K562 (cell line): ENCODE results near the gene ADK. TPM values are rescaled to one million over a fixed set of nuclear protein-coding genes. Genes with fewer than 3 reads are reported as not detected.

Source experiments
- ATAC-seq: fragments of 200-7000 bp; cut with Tn5 transposase; 3 replicates; pipeline ENCODE4 v1.9.1; 2020; ENCODE audit warnings: moderate library complexity
- BruUV-seq: library from RNA; stranded (reverse); fragments of 400-500 nt; replicated peaks from 2 replicates; lab custom pipeline; 2021; lab: Mats Ljungman, UMichigan
- CTCF ChIA-PET: fragments of 300-600 bp; formaldehyde crosslinking; extraction: SDS; loops from one replicate; lab custom pipeline; 2021; ENCODE audit warnings: low intra/inter-chr PET ratio; lab: Yijun Ruan, JAX
- POLR2A ChIA-PET: fragments of 300-600, 350-650 bp; sonication (Branson Sonifier 250); formaldehyde crosslinking; extraction: SDS; loops from one replicate; lab custom pipeline; 2021; ENCODE audit warnings: antibody characterized with exemption, inconsistent platforms; lab: Yijun Ruan, JAX
- DNase-seq, 4 experiments: peaks; one replicate each; pipeline versions ENCODE4 v3.0.0 to v3.0.0-alpha.2; 2011 to 2018; ENCODE audit warnings: low spot score in 3 of 4, mixed read lengths in 3 of 4; ENCODE audit errors: extremely low read depth in 1 of 4
- FAIRE-seq: peaks from 2 replicates; lab custom pipeline; 2011; peaks lifted over from hg19 to GRCh38; lab: Jason Lieb, UNC
- H2AFZ ChIP-seq: 2 replicates; pipeline ENCODE4 v1.6.0; 2011; ENCODE audit warnings: low read depth, low read length, control low read depth, inconsistent platforms
- H3K27ac ChIP-seq: fragments of 200-600 bp; 3 replicates; pipeline ENCODE4 v1.8.0; 2011; ENCODE audit warnings: low read depth, mild to moderate bottlenecking, control low read depth, inconsistent platforms, low read length, moderate library complexity, mixed read lengths; ENCODE audit errors: extremely low read depth
- H3K27me3 ChIP-seq, 2 experiments: fragments of 300-600 bp in 1 of 2; 2 replicates in 1 of 2; 3 replicates in 1 of 2; pipeline versions ENCODE4 v1.6.0 to v1.8.0; 2011; ENCODE audit warnings: inconsistent platforms in 2 of 2, low read length in 2 of 2, mild to moderate bottlenecking in 1 of 2, mixed read lengths in 1 of 2, moderate library complexity in 1 of 2; ENCODE audit not compliant: control insufficient read depth in 2 of 2, insufficient read depth in 2 of 2
- H3K36me3 ChIP-seq: fragments of 300-600 bp; 3 replicates; pipeline ENCODE4 v1.8.0; 2011; ENCODE audit warnings: mild to moderate bottlenecking, low read length, inconsistent platforms; ENCODE audit not compliant: control insufficient read depth, insufficient read depth
- H3K4me1 ChIP-seq, 2 experiments: fragments of 200-600 bp in 1 of 2; replicated peaks in 1 of 2; 2 replicates in 1 of 2; 3 replicates in 1 of 2; pipeline versions ENCODE4 v1.5.1 to v1.8.0; 2011; ENCODE audit warnings: inconsistent platforms in 2 of 2, low read length in 2 of 2, mild to moderate bottlenecking in 1 of 2, mixed read lengths in 1 of 2, moderate library complexity in 1 of 2; ENCODE audit not compliant: control insufficient read depth in 2 of 2, insufficient read depth in 2 of 2
- H3K4me2 ChIP-seq: 2 replicates; pipeline ENCODE4 v1.6.1; 2011; ENCODE audit warnings: low read length, control low read depth, inconsistent platforms, mixed read lengths; ENCODE audit not compliant: insufficient read depth
- H3K4me3 ChIP-seq: fragments of 200-600 bp; sonication (generic), shearing (Covaris generic); 2 replicates; pipeline ENCODE4 v1.5.1; 2016; ENCODE audit warnings: control low read depth, inconsistent platforms
- H3K79me2 ChIP-seq: fragments of 200-600 bp; 3 replicates; pipeline ENCODE4 v1.8.0; 2011; ENCODE audit warnings: low read length, inconsistent platforms; ENCODE audit not compliant: control insufficient read depth, insufficient read depth
- H3K9ac ChIP-seq, 2 experiments: 2 replicates each; pipeline versions ENCODE4 v1.6.0 to v1.6.1; 2011; ENCODE audit warnings: low read depth in 2 of 2, low read length in 2 of 2, control low read depth in 1 of 2, inconsistent platforms in 1 of 2, mild to moderate bottlenecking in 1 of 2, mixed read lengths in 1 of 2; ENCODE audit not compliant: insufficient read depth in 1 of 2
- H3K9me1 ChIP-seq: one replicate; pipeline ENCODE4 v1.6.0; 2011; ENCODE audit warnings: inconsistent platforms, mild to moderate bottlenecking, low read length, moderate library complexity; ENCODE audit not compliant: control insufficient read depth, insufficient read depth
- H3K9me3 ChIP-seq: replicated peaks from 2 replicates; pipeline ENCODE4 v1.5.1; 2011; ENCODE audit warnings: low read depth, low read length, inconsistent platforms; ENCODE audit not compliant: control insufficient read depth, insufficient read depth
- H4K20me1 ChIP-seq: replicated peaks from 2 replicates; pipeline ENCODE4 v1.6.1; 2011; ENCODE audit warnings: low read length, inconsistent platforms, mixed read lengths; ENCODE audit not compliant: control insufficient read depth, insufficient read depth
- ATF2 ChIP-seq: sonication (generic); formaldehyde crosslinking; IDR thresholded peaks from 2 replicates; pipeline ENCODE4 v1.8.1; 2022; ENCODE audit warnings: missing genetic modification reagents
- DMBX1 ChIP-seq: fragments of 250-450 bp; sonication (Bioruptor Pico); IDR thresholded peaks from 2 replicates; pipeline ENCODE4 v1.8.0; 2022; ENCODE audit warnings: inconsistent platforms, mild to moderate bottlenecking, moderate library complexity, borderline replicate concordance
- ETV5 ChIP-seq: sonication (generic); formaldehyde crosslinking; IDR thresholded peaks from 2 replicates; pipeline ENCODE4 v1.4.0; 2020; ENCODE audit warnings: low read depth, mild to moderate bottlenecking, missing genetic modification reagents
- GTF2A2 ChIP-seq: IDR thresholded peaks from 2 replicates; pipeline ENCODE4 v1.6.1; 2016; ENCODE audit warnings: mild to moderate bottlenecking, missing genetic modification characterization, missing compliant biosample characterization
- LCOR ChIP-seq: sonication (generic); formaldehyde crosslinking; IDR thresholded peaks from 2 replicates; pipeline ENCODE4 v1.8.0; 2022; ENCODE audit warnings: mild to moderate bottlenecking, missing genetic modification reagents
- POLR2G ChIP-seq: fragments of 200-400 bp; formaldehyde crosslinking; IDR thresholded peaks from 2 replicates; pipeline ENCODE4 v1.6.1; 2017; ENCODE audit warnings: low read depth, mild to moderate bottlenecking, antibody characterized with exemption, low read length, moderate library complexity
- PTRF ChIP-seq: fragments of 450-650 bp; IDR thresholded peaks from 2 replicates; pipeline ENCODE4 v1.6.1; 2016; ENCODE audit warnings: mild to moderate bottlenecking, missing genetic modification characterization, missing compliant biosample characterization
- RUNX1 ChIP-seq: sonication (generic); IDR thresholded peaks from 2 replicates; pipeline ENCODE4 v1.6.1; 2016; ENCODE audit warnings: antibody characterized with exemption, low read depth
- SMAD4 ChIP-seq: fragments of 250-450 bp; sonication (Bioruptor Pico); conservative IDR thresholded peaks from 2 replicates; pipeline ENCODE4 v1.8.0; 2021; ENCODE audit warnings: inconsistent platforms, mild to moderate bottlenecking, moderate library complexity
- SRSF7 ChIP-seq: fragments of 200-400 bp; formaldehyde crosslinking; optimal IDR thresholded peaks from 2 replicates; pipeline ENCODE3; 2017; ENCODE audit warnings: mild to moderate bottlenecking, low read depth, low read length
- TBL1XR1 ChIP-seq, 2 experiments: IDR thresholded peaks; 2 replicates each; pipeline ENCODE4 v1.6.1; 2012; ENCODE audit warnings: improper control_type of control experiment in 2 of 2, low read length in 2 of 2, mild to moderate bottlenecking in 1 of 2
- TEAD4 ChIP-seq, 2 experiments: sonication (generic) in 1 of 2; formaldehyde crosslinking in 1 of 2; IDR thresholded peaks; 2 replicates each; pipeline versions ENCODE4 v1.6.1 to v1.8.0; 2012 to 2022; ENCODE audit warnings: borderline replicate concordance in 1 of 2, inconsistent platforms in 1 of 2, low read length in 1 of 2, mild to moderate bottlenecking in 1 of 2, missing genetic modification reagents in 1 of 2
- ZNF512 ChIP-seq: IDR thresholded peaks from 2 replicates; pipeline ENCODE4 v1.6.1; 2016; ENCODE audit warnings: missing genetic modification characterization, missing compliant biosample characterization
- WGBS: fragments of 100-300 bp; shearing (Covaris generic); methylation state at CpG from one replicate; pipeline ENCODE4 v1.1.6; 2016; ENCODE audit warnings: low coverage, mixed read lengths; ENCODE audit not compliant: insufficient coverage; ENCODE audit errors: missing lambda C conversion rate; 5-methylcytosine and 5-hydroxymethylcytosine counted together
- in situ Hi-C: fragments of 300-500 bp; cut with MboI; formaldehyde crosslinking; loops from 4 replicates; pipeline ENCODE4 v1.15.0; 2018; ENCODE audit warnings: inconsistent platforms, mixed read lengths
- intact Hi-C: fragments of 100-400 bp; cut with micrococcal nuclease; formaldehyde crosslinking; loops from 2 replicates; pipeline ENCODE4 v1.14.2; 2022
- polyA plus RNA-seq, 8 experiments: library from polyadenylated mRNA; depleted of rRNA in 4 of 8; stranded (reverse) in 5 of 8; unstranded in 3 of 8; fragments of >200 nt; fragmentation: Nextera tagmentation in 2 of 8; fragmentation: Illumina TruSeq in 1 of 8; extraction: Ambion mirVana in 2 of 8; extraction: Trizol in 1 of 8; gene quantifications; 2 replicates each; pipeline versions ENCODE4 v1.2.1 to v1.2.3, GENCODE V29; 2011 to 2014; ENCODE audit warnings: inconsistent platforms in 1 of 8, missing spikeins in 1 of 8
- total RNA-seq, 7 experiments: library from RNA; depleted of rRNA in 6 of 7; stranded (reverse); fragments of >200 nt in 6 of 7; fragmentation: Illumina TruSeq in 2 of 7; extraction: Trizol in 2 of 7; gene quantifications; 2 replicates each; pipeline versions ENCODE4 v1.2.1 to v1.2.3, GENCODE V29; 2011 to 2021; ENCODE audit warnings: low replicate concordance in 1 of 7

ADK gene
- total and polyA plus RNA-seq, 9 of the 15 experiments (the other 6 are each of a cell fraction or from before 2014, with no cell fraction given): 54.2 to 97.8 (median 73.6) TPM

GRCh38 chr10:74335501-74335900 is 184.5 kb downstream of the ADK start:
- Histone ChIP-seq H3K9ac (no peak overlapping the region), H3K27me3 (no peaks in the 10 kb centered on the region), H3K4me1 (no peaks in the 10 kb centered on the region), H3K4me2 (no peak overlapping the region), H3K27ac (no peak overlapping the region), H3K79me2 (no peaks in the 10 kb centered on the region), H4K20me1 (no peaks in the 10 kb centered on the region), H3K4me3 (no peak overlapping the region), H3K36me3 (no peaks in the 10 kb centered on the region), H2AFZ (no peak overlapping the region), H3K9me3 (no peaks in the 10 kb centered on the region), H3K9me1 (no peaks in the 10 kb centered on the region)
- WGBS: 45% methylated on average over 1 of the region's 1 CpG
- ATAC-seq (no peak), DNase-seq (no peak), FAIRE-seq (no peak)
- ChIA-PET CTCF (no interaction called here), POLR2A (no interaction called here)
- in situ Hi-C loops (no loop called here), intact Hi-C loops (no loop called here)
- TF ChIP-seq SRSF7: no peak
- TF ChIP-seq ETV5 (CRISPR knock-in tag): no peak
- TF ChIP-seq LCOR: no peak
- TF ChIP-seq ZNF512 (tag): no peak
- no peak for TF ChIP-seq TEAD4 (IDR thresholded peaks at IDR 0.05; ENCODE audit: low read length)
- no peak for TF ChIP-seq TEAD4 (CRISPR knock-in tag; IDR thresholded peaks at IDR 0.05; ENCODE audit: borderline replicate concordance)
- TF ChIP-seq TBL1XR1 (IDR thresholded peaks at IDR 0.05; ENCODE audit: low read length in 2 of 2): no peak
- no peak for TF ChIP-seq POLR2G
- TF ChIP-seq SMAD4 (CRISPR knock-in tag): no peak
- no peak for TF ChIP-seq GTF2A2 (tag)
- TF ChIP-seq RUNX1: no peak
- TF ChIP-seq PTRF (tag): no peak
- no peak for TF ChIP-seq DMBX1 (CRISPR knock-in tag)
- no peak for TF ChIP-seq ATF2
- BruUV-seq: no TSS peak
